Activated B cell treated with CpG ODN at 0.5 μM for 24 hours (primary cell): ENCODE data around the gene ZDHHC13. TPM values are rescaled to one million over a fixed set of nuclear protein-coding genes. Genes with fewer than 3 reads are reported as not detected.

Experiments used
- ATAC-seq: fragments of 200-7000 bp; cut with Tn5 transposase; one replicate; pipeline ENCODE4 v1.10.0; 2021; ENCODE audit warnings: low read depth, mild to moderate bottlenecking, moderate library complexity
- CTCF ChIA-PET: fragments of 350-600 bp; sonication (Branson Sonifier 250); formaldehyde crosslinking; loops from one replicate; lab custom pipeline; 2021; ENCODE audit warnings: antibody characterized with exemption; lab: Charles Lee
- POLR2A ChIA-PET: fragments of 350-600 bp; sonication (Branson Sonifier 250); formaldehyde crosslinking; loops from one replicate; lab custom pipeline; 2021; ENCODE audit warnings: antibody characterized with exemption; lab: Charles Lee
- DNase-seq: peaks from one replicate; pipeline ENCODE4 v3.0.0; 2022
- H3K27ac Mint-ChIP-seq: one replicate; pipeline ENCODE4 v1.8.0; 2020; ENCODE audit warnings: mixed read lengths
- H3K27me3 Mint-ChIP-seq: one replicate; pipeline ENCODE4 v1.8.0; 2021; ENCODE audit warnings: mixed read lengths
- H3K36me3 Mint-ChIP-seq: one replicate; pipeline ENCODE4 v1.8.0; 2021; ENCODE audit warnings: low read depth, mixed read lengths
- H3K4me1 Mint-ChIP-seq: one replicate; pipeline ENCODE4 v1.8.0; 2021; ENCODE audit warnings: mixed read lengths
- H3K4me3 Mint-ChIP-seq: one replicate; pipeline ENCODE4 v1.8.0; 2020; ENCODE audit warnings: mild to moderate bottlenecking, mixed read lengths
- H3K9me3 Mint-ChIP-seq: one replicate; pipeline ENCODE4 v1.8.0; 2020; ENCODE audit warnings: mixed read lengths
- CTCF ChIP-seq: fragments of 200-600 bp; IDR thresholded peaks from one replicate; pipeline ENCODE4 v1.8.0; 2022; ENCODE audit warnings: antibody characterized with exemption, mild to moderate bottlenecking
- intact Hi-C: fragments of 100-400 bp; cut with micrococcal nuclease; formaldehyde crosslinking; loops from one replicate; pipeline ENCODE4 v1.15.1; 2024
- total RNA-seq: library from RNA; stranded (reverse); gene quantifications from 2 replicates; pipeline ENCODE4 v1.2.3, GENCODE V29; 2022

Gene ZDHHC13
- total RNA-seq, 1 donor from 2014 or later: 25.2 TPM

- Mint-ChIP-seq H3K4me1 (no peaks in the 10 kb centered on the region), H3K9me3 (no peaks in the 10 kb centered on the region), H3K36me3 (no peaks in the 10 kb centered on the region), H3K27me3 (no peaks in the 10 kb centered on the region), H3K4me3 (no peak overlapping the region), H3K27ac (no peak overlapping the region)
- POLR2A ChIA-PET: no interaction called here
- DNase-seq (no peak), ATAC-seq (no peak)
- CTCF ChIA-PET: no interaction called here
- intact Hi-C loops: no loop called here
- no peak for TF ChIP-seq CTCF
Observed at GRCh38 chr11:19185516-19186052, 68.6 kb downstream of the ZDHHC13 start.

- ATAC-seq: no peak
- H3K4me1 Mint-ChIP-seq: no peaks in the 10 kb centered on the region
- no peaks in the 10 kb centered on the region for H3K36me3 Mint-ChIP-seq
- TF ChIP-seq CTCF: no peak
- H3K27ac Mint-ChIP-seq: no peak overlapping the region
- no peaks in the 10 kb centered on the region for H3K9me3 Mint-ChIP-seq
- intact Hi-C loops: no loop called here
- no peak for DNase-seq
- no peak overlapping the region for H3K4me3 Mint-ChIP-seq
- POLR2A ChIA-PET: no interaction called here
- H3K27me3 Mint-ChIP-seq: no peaks in the 10 kb centered on the region
- CTCF ChIA-PET: no interaction called here
Observed at GRCh38 chr11:19187114-19187832, 70.3 kb downstream of the ZDHHC13 start.

GRCh38 chr11:19187833-19188258 is 70.9 kb downstream of the ZDHHC13 start:
- ChIA-PET POLR2A (no interaction called here), CTCF (no interaction called here)
- Mint-ChIP-seq H3K27ac (no peak overlapping the region), H3K4me1 (no peaks in the 10 kb centered on the region), H3K4me3 (no peak overlapping the region), H3K36me3 (no peaks in the 10 kb centered on the region), H3K27me3 (no peaks in the 10 kb centered on the region), H3K9me3 (no peaks in the 10 kb centered on the region)
- ATAC-seq (no peak), DNase-seq (no peak)
- no peak for TF ChIP-seq CTCF
- intact Hi-C loops: no loop called here

GRCh38 chr11:19191530-19192169 is 74.7 kb downstream of the ZDHHC13 start:
- ChIA-PET CTCF (no interaction called here), POLR2A (interaction anchor here (0.6 kb wide), 1 partner anchor 24 kb away, joined by 3 read pairs; no protein-coding TSS in a partner anchor)
- no peaks in the 10 kb centered on the region for H3K4me1 Mint-ChIP-seq
- DNase-seq (no peak), ATAC-seq (no peak)
- no peak overlapping the region for H3K27ac Mint-ChIP-seq
- H3K27me3 Mint-ChIP-seq: no peaks in the 10 kb centered on the region
- no peaks in the 10 kb centered on the region for H3K36me3 Mint-ChIP-seq
- H3K9me3 Mint-ChIP-seq: no peaks in the 10 kb centered on the region
- no peak overlapping the region for H3K4me3 Mint-ChIP-seq
- no peak for TF ChIP-seq CTCF
- intact Hi-C loops: no loop called here

- ChIA-PET POLR2A (no interaction called here), CTCF (no interaction called here)
- Mint-ChIP-seq H3K4me1 (no peaks in the 10 kb centered on the region), H3K27me3 (no peaks in the 10 kb centered on the region), H3K27ac (no peak overlapping the region), H3K4me3 (no peak overlapping the region), H3K9me3 (no peaks in the 10 kb centered on the region), H3K36me3 (no peaks in the 10 kb centered on the region)
- intact Hi-C loops: no loop called here
- DNase-seq (no peak), ATAC-seq (no peak)
- no peak for TF ChIP-seq CTCF
Observed at GRCh38 chr11:19193916-19194315, 76.9 kb downstream of the ZDHHC13 start.
